NCI-H69 (cell line): ENCODE data around the gene EXD3.
"Not testable (repeated sequence)": the region's sequence is repeated elsewhere in the genome, so short reads cannot be mapped to it uniquely, and the experiment has no call there.

Experiments
- DNase-seq: peaks from one replicate; lab custom pipeline; 2025; lab: John Stamatoyannopoulos, UW

EXD3 gene

DNA sequence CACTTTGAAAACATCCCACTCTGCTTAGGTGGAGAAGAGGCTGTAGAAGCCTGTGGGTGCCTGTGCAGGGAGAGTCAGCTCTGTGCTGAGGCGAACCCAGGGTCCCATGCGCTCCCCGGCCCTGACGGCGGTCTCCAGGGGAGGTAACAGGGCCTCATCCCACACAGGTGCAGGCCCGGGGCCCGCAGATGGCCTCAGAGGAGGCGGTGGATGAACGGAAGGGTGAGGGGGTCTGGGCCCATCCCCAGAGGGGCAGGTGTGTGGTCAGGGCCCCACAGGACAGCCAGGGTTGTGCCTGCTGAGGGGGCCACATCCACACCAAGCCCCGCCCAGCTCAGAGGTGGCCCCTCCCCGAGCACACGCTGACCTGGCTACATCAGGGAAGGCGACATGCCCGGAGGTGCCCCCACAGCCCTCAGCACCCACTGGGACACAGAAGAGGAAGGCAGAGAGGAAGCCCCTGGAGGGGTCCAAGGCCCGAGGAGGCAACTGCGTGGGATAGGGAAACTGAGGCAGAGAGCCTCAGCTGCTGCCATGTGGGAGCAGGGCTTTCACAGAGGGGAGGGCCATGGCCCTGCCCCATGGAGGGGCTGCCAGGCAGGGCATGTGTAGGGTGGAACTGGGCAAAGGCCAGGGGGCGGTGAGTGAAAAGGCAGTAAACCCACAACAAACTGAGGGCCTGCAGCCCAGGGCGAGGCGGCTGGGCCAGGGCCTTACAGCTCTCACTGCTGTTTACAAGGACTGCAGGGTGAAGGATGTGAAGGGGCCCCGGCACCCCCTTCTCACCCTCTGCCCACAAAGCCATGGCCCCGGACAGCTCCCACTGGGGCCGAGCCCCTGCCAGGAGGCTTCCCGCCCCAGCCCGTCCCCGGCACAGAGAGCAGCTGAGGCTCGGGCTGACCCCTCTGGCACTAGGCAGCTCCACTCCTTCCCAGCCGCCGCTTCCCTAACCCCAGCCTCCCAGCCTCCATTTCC is 29.5 kb downstream of the EXD3 start:
- DNase-seq = no peak

DNA sequence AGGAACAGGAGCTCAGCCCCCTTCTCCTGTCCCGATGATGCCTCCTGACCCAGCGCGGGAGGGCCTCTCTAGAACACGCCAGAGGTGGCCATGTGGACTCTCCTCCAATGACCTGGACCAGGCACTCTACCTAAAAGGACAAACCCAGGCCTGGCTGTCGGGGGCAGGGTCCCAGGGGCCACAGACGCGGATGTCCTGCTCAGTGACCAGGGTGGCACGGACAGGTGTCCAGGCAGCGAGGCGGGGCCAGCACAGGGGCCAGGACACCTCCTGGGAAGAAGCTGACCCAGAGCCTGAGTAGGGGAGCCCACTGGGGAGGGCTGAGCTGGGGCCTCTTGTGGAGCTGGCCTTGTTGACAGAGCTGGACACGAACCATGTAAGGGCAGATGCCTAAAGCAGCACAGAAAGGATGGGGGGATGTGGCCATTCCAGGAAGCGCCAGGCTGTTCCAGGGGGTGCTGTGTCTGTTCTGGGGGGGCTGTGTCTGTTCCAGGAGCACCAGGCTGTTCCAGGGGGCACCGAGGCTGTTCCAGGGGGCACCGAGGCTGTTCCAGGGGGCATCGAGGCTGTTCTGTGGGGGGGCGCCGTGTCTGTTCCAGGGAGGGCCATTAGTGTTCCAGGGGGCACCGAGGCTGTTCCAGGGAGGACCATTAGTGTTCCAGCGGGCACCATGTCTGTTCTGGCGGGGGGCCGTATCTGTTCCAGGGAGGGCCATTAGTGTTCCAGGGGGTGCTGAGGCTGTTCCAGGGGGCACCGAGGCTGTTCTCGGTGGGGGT is 30.5 kb downstream of the EXD3 start:
- DNase-seq = no peak

DNA sequence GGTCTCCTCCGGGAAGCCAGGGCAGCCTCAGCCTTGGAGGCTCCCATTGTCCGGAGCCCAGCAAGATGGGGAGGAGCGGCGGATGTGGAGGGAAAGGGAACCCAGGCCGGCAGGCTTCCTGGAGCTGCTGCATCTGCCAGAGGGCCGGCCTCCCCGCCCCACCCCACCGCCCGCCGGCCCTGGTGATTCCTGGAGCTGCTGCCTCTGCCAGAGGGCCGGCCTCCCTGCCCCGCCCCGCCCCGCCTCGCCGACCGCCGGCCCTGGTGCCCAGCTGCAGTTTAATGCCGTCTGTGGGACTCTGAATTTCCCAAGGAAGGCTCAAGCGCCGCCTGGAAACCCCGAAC is 31.6 kb downstream of the EXD3 start:
- peak; percentile 14 for DNase-seq

- DNase-seq = peak; percentile 41
Measured at GRCh38 chr9:137390553-137391410, 32.2 kb downstream of the EXD3 start.

DNA sequence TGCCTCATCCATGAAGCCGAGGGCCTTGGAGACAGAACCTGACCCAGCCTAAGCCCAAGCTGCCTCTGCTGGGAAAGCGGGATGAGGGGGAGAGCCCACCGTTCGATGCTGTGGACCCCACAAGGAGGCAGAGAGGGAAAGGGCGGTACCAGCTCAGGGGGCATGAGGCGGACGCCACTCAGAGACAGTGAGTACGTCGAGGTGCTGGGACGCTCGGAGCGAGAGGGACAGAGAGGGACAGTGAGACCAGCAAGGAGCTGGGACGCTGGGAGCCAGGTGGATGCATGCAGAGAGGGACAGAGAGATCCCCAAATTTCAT is 33.6 kb downstream of the EXD3 start:
- DNase-seq = no peak

- no peak for DNase-seq
Measured at GRCh38 chr9:137388589-137389427, 34.2 kb downstream of the EXD3 start.

DNA sequence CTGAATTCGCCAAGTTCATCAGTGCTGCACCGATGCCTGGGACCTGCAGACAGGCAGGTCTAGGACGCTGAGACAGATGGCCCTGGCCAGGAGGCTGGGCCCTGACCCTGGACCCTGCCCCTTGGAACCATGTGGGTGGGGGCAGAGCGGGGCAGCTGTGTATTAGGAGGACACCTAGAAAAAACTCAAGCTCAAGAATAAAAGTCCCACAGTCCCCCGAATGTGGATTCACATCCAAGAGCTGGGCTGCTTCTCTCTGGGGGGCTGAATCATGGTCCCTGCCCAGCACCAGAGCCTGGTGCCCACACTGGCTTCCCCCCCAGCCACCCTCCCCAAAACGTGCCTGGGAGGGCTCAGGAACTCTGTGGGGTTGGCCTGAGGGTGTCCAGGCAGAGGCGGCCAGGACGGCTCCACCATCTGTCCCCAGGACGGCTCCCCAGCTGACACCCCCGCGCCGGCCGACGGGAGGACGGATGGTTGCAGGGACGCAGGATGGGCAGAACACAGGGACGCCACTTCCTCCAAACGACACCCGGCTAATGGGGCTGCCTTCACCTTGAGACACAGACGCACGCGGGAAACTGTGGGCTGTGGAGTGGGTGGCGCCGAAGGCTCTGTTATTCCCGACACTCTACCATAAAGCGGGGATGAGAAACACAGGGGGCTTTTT is 34.9 kb downstream of the EXD3 start:
- DNase-seq = no peak

- DNase-seq = no peak
Measured at GRCh38 chr9:137387114-137387890, 35.7 kb downstream of the EXD3 start.

DNA sequence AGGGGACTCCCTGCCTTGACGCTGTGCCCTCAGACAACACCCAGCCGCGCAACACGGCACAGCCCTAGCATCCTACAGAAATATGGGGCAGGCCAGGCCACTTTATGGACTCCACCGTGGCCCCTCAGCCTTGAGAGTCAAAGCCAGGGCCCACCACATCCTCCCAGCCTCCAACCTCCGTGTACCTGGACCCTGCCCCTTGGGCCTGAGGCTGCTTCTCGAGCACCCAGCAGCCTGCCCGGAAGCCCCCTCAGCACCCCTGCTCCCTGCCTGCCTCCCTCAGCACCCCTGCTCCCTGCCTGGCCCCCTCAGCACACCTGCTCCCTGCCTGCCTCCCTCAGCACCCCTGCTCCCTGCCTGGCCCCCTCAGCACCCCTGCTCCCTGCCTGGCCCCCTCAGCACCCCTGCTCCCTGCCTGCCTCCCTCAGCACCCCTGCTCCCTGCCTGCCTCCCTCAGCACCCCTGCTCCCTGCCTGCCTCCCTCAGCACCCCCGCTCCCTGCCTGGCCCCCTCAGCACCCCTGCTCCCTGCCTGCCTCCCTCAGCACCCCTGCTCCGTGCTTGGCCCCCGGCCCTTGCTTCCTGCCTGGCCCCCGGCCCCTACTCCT is 36.4 kb downstream of the EXD3 start:
- not testable (repeated sequence) for DNase-seq

- DNase-seq = no peak
Measured at GRCh38 chr9:137385061-137385655, 37.8 kb downstream of the EXD3 start.

DNA sequence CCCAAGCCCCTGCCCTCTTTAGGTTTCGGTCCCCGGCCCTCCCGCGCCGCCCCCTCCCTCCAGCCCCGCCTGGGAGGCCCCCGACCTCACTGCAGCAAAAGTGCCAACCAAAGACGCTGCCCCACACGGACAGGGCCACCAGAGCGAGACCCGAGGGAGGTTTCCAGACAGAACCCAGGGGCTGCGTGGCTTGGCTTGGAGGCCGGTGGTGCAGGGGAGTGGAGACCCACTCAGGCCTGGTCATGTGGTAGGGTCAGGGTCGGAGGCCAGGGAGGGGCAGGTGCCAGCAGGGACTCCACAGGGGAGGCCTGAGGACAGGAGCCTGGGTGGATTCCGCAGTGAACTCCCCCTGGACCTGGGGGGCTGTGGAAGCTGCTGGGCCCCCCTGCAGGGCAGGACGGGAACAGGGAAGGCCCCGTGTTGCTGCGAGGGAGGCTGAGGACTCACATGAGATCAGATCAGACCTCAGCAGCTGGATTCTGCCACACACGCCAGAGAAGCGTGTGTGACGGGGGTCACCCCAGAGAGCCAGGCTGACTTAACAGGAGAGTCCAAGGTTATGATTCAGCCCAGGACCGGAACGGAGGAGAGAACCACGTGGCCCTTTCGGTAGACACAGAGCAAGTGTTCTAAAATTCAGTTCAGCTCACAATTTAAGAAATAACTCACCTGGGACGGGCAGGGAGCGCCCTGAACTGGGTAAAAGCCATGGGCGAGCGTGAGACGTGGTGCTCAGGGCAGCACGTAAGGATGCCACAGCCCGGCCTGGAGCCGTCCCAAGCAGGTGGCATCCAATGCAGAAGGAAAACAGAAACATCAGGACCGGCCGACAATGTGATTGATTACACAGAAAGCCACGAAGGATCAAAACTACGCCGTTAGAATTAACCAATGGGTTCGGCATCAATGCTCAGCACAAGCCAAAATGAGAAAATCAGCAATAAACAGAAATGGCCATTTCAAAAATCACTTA is 38.9 kb downstream of the EXD3 start:
- DNase-seq = no peak

GRCh38 chr9:137383081-137383783 is 39.7 kb downstream of the EXD3 start:
- peak; percentile 81 for DNase-seq

DNA sequence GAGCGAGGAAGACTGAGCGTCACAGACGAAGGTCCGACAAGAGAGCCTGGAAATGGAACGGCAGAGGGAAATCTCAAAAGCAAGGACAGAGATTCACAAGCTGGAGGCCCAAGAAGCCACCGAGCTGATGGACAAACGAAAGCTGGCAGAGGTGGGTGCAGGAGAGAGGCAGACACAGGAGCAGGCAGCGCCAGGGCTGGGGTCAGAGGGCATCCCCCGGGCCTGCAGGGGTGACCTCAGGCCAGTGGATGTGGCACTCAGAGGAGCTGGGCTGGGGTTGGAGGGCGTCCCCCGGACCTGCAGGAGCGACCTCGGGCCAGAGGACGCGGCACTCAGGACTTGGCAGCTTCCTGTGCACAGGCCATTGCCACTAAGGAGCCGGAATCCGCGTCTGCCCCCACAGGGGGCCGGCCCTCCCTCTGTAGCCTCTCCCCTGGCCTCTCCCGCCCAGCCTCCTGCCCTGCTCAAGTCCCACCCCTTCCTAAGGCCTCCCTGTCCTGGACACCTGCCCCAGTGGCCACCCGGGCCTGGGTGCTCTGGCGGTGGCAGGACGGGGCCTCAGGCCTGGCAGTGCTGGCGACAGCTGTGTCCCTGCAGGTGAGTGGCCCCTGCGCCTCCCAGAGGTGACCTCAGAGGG is 40.4 kb downstream of the EXD3 start:
- DNase-seq = peak; percentile 67

GRCh38 chr9:137381501-137382443 is 41.2 kb downstream of the EXD3 start:
- no peak for DNase-seq

DNA sequence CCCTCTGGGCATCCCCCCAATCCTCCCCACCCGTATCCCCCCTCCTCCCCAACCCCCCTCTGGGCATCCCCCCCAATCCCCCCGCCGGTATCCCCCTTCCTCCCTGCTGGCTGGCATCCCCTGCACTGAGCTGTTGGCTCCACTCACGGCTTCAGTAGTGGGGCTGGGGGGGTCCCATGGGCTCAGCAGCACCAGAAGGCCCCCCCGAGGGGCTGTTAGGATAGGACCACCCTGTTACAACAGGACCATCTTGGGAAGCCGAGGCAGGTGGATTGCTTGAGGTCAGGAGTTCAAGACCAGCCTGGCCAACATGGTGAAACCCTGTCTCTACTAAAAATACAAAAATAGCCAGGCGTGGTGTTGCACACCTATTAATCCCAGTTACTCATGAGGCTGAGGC is 42.4 kb downstream of the EXD3 start:
- DNase-seq = no peak

DNA sequence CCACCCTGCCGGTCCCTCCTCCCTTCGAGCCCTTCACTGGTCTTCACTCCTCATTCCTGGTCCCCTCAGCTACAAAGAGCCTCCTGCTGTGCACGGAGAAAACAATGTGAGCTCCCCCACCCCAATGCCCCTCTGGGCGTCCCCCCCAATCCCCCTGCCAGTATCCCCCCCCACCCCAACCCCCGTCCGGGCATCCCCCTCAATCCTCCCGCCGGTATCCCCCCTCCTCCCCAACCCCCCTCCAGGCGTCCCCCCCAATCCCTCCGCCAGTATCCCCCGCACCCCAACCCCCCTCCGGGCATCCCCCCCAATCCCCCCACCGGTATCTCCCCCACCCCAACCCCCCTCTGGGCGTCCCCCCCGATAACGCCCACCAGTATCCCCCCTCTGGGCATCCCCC is 42.8 kb downstream of the EXD3 start:
- DNase-seq = no peak
